Esophagus muscularis mucosa (tissue), 4 donors: ENCODE data around the gene DIDO1. TPM values are rescaled to one million over a fixed set of nuclear protein-coding genes. Genes with fewer than 3 reads are reported as not detected.

Source experiments
- DNase-seq: peaks from one replicate; pipeline ENCODE4 v3.0.0-alpha.2; 2017; ENCODE audit errors: extremely low spot score
- H3K27ac ChIP-seq, 4 donors: fragments of 200-600 bp; sonication (generic); replicated peaks in 1 of 4; 1 replicate in 3 of 4; 2 replicates in 1 of 4; pipeline ENCODE4 v1.5.1; 2016 to 2019; ENCODE audit warnings: mild to moderate bottlenecking in 1 of 4
- H3K27me3 ChIP-seq, 4 donors: fragments of 200-600 bp; sonication (generic); one replicate each; pipeline versions ENCODE4 v1.5.1 to v1.6.0; 2016 to 2019
- H3K36me3 ChIP-seq, 4 donors: fragments of 200-600 bp; sonication (generic); one replicate each; pipeline ENCODE4 v1.5.1; 2016 to 2019
- H3K4me1 ChIP-seq, 4 donors: fragments of 200-600 bp; sonication (generic); one replicate each; pipeline ENCODE4 v1.5.1; 2016 to 2019
- H3K4me3 ChIP-seq, 4 donors: fragments of 200-600 bp; sonication (generic); 1 replicate in 2 of 4; 2 replicates in 2 of 4; pipeline ENCODE4 v1.5.1; 2016 to 2019; ENCODE audit warnings: mild to moderate bottlenecking in 4 of 4, moderate library complexity in 1 of 4
- H3K9me3 ChIP-seq, 4 donors: fragments of 200-600 bp; sonication (generic); 1 replicate in 3 of 4; 2 replicates in 1 of 4; pipeline ENCODE4 v1.5.1; 2016 to 2019
- EP300 ChIP-seq: sonication (generic); formaldehyde crosslinking; IDR thresholded peaks from one replicate; pipeline ENCODE4 v1.6.1; 2017; ENCODE audit warnings: antibody characterized with exemption
- POLR2A ChIP-seq: fragments of 450-650 bp; IDR thresholded peaks from one replicate; pipeline ENCODE4 v1.6.1; 2017; ENCODE audit warnings: antibody characterized with exemption, moderate library complexity, mild to moderate bottlenecking, low read depth
- POLR2AphosphoS5 ChIP-seq, 2 donors: sonication (generic); formaldehyde crosslinking; IDR thresholded peaks; one replicate each; pipeline ENCODE4 v1.6.1; 2017; ENCODE audit warnings: antibody characterized with exemption in 2 of 2
- WGBS: methylation state at CpG from one replicate; pipeline ENCODE4 v1.1.5; 2018; 5-methylcytosine and 5-hydroxymethylcytosine counted together
- intact Hi-C: fragments of 100-400 bp; cut with DNase I; formaldehyde crosslinking; loops from one replicate; pipeline ENCODE4 v1.15.1; 2023
- total RNA-seq, 4 donors: library from RNA; depleted of rRNA; stranded (reverse); fragments of >200 nt; gene quantifications; one replicate each; pipeline versions ENCODE4 v1.1.0 to v1.2.1, GENCODE V29; 2016
- TF ChIP-seq, protein P1 (sequence below), 3 experiments: fragments of 200-600 bp in 2 of 3; fragments of 450-650 bp in 1 of 3; sonication (generic) in 2 of 3; IDR thresholded peaks; one replicate each; pipeline ENCODE4 v1.5.1; 2017 to 2019; ENCODE audit warnings: antibody characterized with exemption in 3 of 3, mild to moderate bottlenecking in 2 of 3, moderate library complexity in 1 of 3

Gene DIDO1
- total RNA-seq, 4 donors from 2014 or later: 48.9 to 61.6 (median 55.7) TPM

DNA sequence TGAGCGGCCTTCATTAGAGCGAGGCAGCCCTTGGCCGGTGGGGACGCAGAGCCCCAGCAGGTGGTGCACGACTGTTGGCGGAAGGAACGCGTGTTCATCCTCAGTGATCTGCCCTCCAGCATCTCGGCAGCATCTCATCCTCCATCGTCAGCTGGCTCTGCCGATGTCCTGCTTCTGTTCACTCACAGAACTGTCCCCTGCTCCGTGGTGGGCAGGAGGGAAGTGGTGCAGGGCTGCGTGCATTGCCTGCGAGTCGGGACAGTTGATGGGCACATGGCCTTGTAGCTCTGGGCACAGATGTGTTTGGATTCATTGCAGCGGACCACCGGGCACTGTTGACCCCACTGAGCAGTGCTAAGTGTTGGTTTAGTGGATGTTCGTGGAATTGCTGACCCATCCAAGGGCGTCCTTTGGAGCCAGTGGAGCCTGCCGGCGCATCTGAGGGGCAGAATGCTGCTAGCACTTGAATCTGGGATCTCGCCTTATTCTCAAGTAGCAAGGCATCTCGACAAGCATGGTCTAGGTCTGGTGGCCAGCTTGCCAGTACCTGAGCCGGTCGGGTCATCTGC, 19.6 kb upstream of the DIDO1 start:
- intact Hi-C loops: no loop called here
- H3K27me3 ChIP-seq: no peaks in the 10 kb centered on the region
- H3K36me3 ChIP-seq: peaks cover 43 to 98% (median 75%) of the 10 kb centered on the region in 4 donors
- DNase-seq: no peak
- H3K27ac ChIP-seq: no peak overlapping the region
- WGBS: 93% methylated on average over 14 of the region's 25 CpGs
- no peaks in the 10 kb centered on the region for H3K9me3 ChIP-seq
- H3K4me1 ChIP-seq: peaks cover 6 to 20% (median 17%) of the 10 kb centered on the region in 4 donors
- TF ChIP-seq, protein P1, sequence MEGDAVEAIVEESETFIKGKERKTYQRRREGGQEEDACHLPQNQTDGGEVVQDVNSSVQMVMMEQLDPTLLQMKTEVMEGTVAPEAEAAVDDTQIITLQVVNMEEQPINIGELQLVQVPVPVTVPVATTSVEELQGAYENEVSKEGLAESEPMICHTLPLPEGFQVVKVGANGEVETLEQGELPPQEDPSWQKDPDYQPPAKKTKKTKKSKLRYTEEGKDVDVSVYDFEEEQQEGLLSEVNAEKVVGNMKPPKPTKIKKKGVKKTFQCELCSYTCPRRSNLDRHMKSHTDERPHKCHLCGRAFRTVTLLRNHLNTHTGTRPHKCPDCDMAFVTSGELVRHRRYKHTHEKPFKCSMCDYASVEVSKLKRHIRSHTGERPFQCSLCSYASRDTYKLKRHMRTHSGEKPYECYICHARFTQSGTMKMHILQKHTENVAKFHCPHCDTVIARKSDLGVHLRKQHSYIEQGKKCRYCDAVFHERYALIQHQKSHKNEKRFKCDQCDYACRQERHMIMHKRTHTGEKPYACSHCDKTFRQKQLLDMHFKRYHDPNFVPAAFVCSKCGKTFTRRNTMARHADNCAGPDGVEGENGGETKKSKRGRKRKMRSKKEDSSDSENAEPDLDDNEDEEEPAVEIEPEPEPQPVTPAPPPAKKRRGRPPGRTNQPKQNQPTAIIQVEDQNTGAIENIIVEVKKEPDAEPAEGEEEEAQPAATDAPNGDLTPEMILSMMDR (IDR thresholded peaks at IDR 0.05): no peak
- TF ChIP-seq EP300: no peak
- TF ChIP-seq POLR2A: no peak
- no peak for TF ChIP-seq POLR2AphosphoS5 (IDR thresholded peaks at IDR 0.05)
- no peak overlapping the region for H3K4me3 ChIP-seq

GRCh38 chr20:62944746-62945145, 18.4 kb upstream of the DIDO1 start:
- no peaks in the 10 kb centered on the region for H3K27me3 ChIP-seq
- no peaks in the 10 kb centered on the region for H3K9me3 ChIP-seq
- no peak for TF ChIP-seq EP300
- TF ChIP-seq POLR2A: no peak
- TF ChIP-seq POLR2AphosphoS5 (IDR thresholded peaks at IDR 0.05): no peak
- TF ChIP-seq, protein P1 (IDR thresholded peaks at IDR 0.05): no peak
- DNase-seq: no peak
- H3K4me3 ChIP-seq: no peak overlapping the region
- WGBS: 87% methylated on average over 10 of the region's 10 CpGs
- H3K36me3 ChIP-seq: peaks cover 43 to 89% (median 64%) of the 10 kb centered on the region in 4 donors
- peaks cover 16 to 31% (median 28%) of the 10 kb centered on the region in 4 donors for H3K4me1 ChIP-seq
- intact Hi-C loops: no loop called here
- H3K27ac ChIP-seq: no peak overlapping the region

DNA sequence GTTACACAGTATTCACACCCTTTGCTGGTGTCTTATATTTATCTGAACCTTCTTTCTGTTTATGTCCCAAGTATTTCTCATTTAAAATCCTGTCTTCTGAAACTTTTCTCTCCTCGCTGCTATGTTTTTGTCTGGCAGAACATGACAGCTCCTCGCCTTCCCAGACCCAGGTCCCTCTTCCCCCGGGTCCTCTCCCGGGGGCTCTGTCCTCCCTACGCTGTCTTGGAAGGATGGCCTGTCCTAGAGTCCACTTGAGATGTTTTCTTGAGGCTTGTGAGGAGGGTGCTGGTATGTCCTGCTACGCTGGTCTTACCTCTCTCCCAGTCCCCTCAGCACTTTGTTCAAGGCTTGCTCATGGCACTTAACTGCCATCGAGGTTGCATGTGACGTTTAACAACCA, 17.9 kb upstream of the DIDO1 start:
- Histone ChIP-seq H3K27me3 (no peaks in the 10 kb centered on the region), H3K4me3 (no peak overlapping the region), H3K4me1 (peaks cover 22 to 37% (median 33%) of the 10 kb centered on the region in 4 donors), H3K36me3 (peaks cover 43 to 85% (median 61%) of the 10 kb centered on the region in 4 donors), H3K9me3 (no peaks in the 10 kb centered on the region), H3K27ac (no peak overlapping the region)
- intact Hi-C loops: no loop called here
- 80% methylated on average over 7 of the region's 8 CpGs for WGBS
- no peak for DNase-seq
- TF ChIP-seq EP300 (no peak), POLR2A (no peak), POLR2AphosphoS5 (IDR thresholded peaks at IDR 0.05) (no peak)
- TF ChIP-seq, protein P1 (IDR thresholded peaks at IDR 0.05): no peak

- Histone ChIP-seq H3K36me3 (peaks cover 43 to 78% (median 58%) of the 10 kb centered on the region in 4 donors), H3K27me3 (no peaks in the 10 kb centered on the region), H3K27ac (no peak overlapping the region), H3K9me3 (no peaks in the 10 kb centered on the region), H3K4me3 (no peak overlapping the region), H3K4me1 (peaks cover 28 to 42% (median 40%) of the 10 kb centered on the region in 4 donors)
- no peak for DNase-seq
- WGBS: 93% methylated on average over 4 of the region's 14 CpGs
- TF ChIP-seq POLR2A (no peak), POLR2AphosphoS5 (IDR thresholded peaks at IDR 0.05) (no peak), EP300 (no peak)
- TF ChIP-seq, protein P1 (IDR thresholded peaks at IDR 0.05): no peak
- intact Hi-C loops: no loop called here
Measured at GRCh38 chr20:62943396-62943795, 17.1 kb upstream of the DIDO1 start.

- intact Hi-C loops: no loop called here
- Histone ChIP-seq H3K4me1 (peaks cover 28 to 42% (median 40%) of the 10 kb centered on the region in 4 donors), H3K27me3 (no peaks in the 10 kb centered on the region), H3K36me3 (peaks cover 39 to 68% (median 52%) of the 10 kb centered on the region in 4 donors), H3K9me3 (no peaks in the 10 kb centered on the region), H3K27ac (no peak overlapping the region), H3K4me3 (no peak overlapping the region)
- TF ChIP-seq, protein P1 (IDR thresholded peaks at IDR 0.05): no peak
- TF ChIP-seq EP300: no peak
- no peak for TF ChIP-seq POLR2A
- no peak for TF ChIP-seq POLR2AphosphoS5 (IDR thresholded peaks at IDR 0.05)
- DNase-seq: no peak
- WGBS: 84% methylated on average over 2 of the region's 2 CpGs
Measured at GRCh38 chr20:62942456-62942855, 16.2 kb upstream of the DIDO1 start.
